Stimulated activated CD4-positive, alpha-beta T cell treated with anti-CD3 and anti-CD28 coated beads, Interleukin-15, amount 100 ng/mL, for 24 hours (primary cell): ENCODE measurements around the gene MUTYH.
"Not testable (repeated sequence)": the region's sequence is repeated elsewhere in the genome, so short reads cannot be mapped to it uniquely, and the experiment has no call there.

Experiments
- DNase-seq: peaks from one replicate; pipeline ENCODE4 v3.0.0-alpha.2; 2020

MUTYH gene

DNA sequence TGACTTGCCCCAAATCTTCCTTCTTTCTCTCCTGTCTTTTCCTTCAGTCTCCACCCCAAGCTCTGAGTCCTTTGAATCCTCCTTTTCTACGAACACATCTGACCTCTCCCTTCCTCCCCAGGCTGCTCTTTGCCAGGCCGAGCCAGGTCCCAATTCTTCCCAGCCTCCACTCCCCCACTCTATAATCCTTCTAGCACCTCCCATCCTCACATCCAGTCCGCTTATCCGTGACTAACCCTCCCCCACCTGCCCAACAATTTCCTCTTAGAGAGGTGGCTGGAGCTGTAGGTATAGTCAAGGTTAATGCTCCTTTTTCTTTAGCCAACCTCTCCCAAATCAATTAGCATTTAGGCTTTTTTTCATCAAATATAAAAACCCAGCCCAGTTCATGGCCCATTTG, 23.1 kb downstream of the MUTYH start:
- no peak for DNase-seq

DNA sequence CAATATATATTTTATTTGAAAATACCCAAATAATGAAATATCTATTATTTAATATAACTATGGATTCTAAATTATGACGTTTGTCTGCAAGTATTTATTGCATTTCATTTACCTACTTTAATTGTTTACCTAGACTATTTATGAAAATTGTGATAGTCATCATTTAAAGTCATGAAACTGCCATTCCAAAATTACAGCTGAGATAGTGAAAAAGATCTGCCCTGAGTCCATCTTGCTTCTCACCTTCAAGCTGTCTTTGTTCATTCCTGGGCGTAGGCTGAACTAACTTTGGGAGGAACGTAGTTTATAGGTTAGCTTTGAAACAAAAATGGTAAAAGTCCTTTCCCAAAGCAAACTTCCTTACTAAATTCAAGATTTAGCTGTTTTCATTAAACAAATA, 26.0 kb downstream of the MUTYH start:
- no peak for DNase-seq

DNA sequence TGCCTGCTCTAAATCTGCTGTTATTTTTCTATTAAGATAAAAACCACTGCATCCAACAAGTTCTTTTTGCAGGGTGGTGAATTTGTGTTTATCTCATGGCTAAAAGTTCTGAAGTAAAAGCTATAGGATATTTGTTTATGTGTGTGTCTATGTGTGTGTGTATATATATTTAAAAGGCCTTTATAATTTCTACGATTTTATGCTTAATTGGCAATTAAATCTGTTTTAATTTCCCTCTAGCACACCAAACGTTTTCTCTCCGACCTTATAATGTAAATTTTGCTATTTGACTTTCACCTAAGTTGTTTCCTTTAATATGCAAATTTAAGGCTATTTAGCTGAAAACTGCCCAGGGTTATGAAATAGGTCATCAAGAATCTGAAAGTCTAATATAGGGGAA, 33.3 kb downstream of the MUTYH start:
- no peak for DNase-seq

DNA sequence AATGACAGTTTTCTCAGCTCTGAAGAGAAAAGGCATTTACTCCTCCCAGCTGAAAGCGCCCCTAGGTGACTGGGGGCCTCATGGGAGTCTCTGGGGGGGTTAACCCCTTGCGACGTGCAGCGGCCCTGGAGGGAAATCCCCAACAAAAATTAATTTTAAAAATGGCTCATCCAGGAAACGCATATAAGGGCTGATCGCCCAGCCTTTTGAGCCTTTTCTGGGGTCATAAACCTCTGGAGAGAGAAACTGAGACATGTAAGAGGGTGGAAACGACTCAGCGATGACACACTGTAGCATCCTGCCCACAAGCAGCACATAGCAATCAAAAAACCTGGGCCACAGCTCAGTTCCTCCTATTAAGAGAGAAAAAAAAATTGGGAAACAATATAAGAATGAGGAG, 33.9 kb downstream of the MUTYH start:
- DNase-seq: peak; percentile 72

DNA sequence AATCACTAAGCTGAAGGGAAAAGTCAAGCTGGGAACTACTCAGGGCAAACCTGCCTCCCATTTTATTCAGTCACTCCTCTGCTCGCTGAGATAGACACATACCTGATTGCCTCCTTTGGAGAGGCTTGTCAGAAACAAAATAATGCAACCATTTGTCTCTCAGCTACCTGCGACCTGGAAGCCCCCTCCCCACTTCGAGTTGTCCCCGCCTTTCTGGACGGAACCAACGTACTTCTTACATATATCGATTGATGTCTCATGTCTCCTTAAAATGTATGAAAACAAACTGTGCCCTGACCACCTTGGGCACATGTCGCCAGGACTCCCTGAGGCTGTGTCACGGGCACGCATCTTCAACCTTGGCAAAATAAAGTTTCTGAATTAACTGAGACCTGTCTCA, 35.0 kb downstream of the MUTYH start:
- DNase-seq: no peak

DNA sequence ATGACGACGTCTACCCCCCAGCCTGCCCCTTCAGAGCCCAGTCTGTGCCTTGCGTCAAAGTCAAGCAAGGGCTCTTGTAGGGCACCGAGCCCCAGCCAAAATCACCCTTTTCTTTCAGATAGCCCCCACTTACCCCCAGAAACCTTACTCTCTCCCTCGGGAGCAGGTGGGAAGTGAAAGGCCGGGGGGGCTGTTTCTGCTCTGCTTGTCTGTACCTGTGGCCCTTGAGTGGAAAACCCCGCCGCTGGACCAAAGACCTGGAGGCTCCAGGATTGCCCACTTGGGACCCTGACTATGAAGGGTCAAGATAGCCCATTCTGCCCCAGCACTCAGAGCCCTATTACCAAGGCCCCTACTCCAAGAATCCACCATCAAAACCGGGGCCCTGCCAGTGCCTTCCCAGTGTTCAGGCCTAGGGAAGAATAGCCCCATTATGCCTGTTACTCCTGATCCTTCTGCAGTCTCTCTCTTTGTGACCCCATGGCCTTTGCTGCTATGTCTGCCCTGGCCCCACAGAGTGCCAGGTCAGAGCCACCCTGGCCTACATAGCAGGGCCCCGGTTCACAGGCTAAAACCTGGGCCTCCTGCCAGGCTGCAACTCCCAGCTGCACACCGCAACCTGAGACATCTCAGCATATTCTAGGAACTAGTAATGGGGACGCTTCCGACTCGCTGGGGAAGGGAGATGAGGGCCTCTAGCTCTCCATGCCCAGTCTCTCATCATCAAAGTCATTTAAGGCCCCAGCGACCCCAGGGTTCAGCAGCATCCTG, 35.7 kb downstream of the MUTYH start:
- peak; percentile 28 for DNase-seq

DNA sequence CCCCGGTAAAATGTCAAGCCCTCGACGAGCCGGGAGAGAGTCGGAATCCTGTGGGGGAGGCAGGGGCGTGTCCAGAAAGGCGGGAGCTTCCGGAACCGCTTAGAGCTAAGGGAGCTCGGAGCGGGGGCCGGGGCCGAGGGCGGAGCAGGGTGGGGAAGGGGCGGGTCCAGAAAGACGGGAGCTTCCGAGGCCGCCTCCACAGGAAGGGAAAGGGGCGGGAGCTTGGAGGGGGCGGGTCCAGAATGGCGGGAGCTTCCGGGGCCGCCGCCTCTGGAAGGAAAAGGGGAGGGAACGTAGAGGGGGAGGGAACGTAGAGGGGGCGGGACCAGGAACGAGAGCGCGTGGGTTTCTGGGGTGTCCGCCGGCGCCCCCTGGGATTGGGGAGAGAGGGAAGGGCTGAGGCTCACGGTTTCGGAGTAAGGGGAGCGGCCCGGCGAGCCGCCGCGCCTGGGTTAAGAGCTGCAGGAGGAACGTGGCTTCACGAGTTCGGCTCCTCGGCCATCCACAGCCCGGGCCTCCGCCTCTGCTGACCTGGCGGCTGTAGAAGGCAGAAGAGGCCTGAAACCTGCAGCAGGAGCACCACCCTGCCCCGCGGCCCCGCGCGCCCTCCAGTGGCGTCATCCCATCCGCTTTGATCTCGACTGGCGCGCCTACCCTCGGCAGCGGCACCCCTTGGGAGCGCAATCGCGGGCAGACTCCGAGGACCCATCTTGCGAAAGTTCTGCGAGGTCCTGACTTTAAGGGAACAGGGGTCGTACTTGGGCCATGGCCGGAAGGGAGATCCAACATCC, 36.5 kb downstream of the MUTYH start:
- DNase-seq: peak; percentile 99

DNA sequence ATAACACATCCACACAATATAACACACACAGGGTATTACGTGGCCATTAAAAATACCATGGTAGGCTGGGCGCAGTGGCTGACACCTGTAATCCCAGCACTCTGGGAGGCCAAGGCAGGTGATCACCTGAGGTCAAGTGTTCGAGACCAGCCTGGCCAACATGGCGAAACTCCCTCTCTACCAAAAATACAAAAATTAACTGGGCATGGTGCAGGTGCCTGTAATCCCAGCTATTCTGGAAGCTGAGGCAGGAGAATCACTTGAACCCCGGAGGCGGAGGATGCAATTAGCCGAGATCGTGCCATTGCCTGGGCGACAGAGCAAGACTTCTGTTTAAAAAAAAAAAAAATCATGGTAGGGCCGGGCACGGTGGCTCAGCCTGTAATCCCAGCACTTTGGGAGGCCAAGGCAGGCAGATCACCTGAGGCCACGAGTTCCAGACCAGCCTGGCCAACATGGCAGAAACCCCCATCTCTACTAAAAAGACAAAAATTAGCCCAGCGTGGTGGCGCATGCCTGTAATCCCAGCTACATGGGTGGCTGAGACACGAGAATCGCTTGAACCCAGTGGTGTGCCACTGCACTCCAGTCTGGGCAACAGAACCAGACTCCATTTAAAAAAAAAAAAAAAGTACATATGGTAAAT, 37.6 kb downstream of the MUTYH start:
- DNase-seq: no peak

DNA sequence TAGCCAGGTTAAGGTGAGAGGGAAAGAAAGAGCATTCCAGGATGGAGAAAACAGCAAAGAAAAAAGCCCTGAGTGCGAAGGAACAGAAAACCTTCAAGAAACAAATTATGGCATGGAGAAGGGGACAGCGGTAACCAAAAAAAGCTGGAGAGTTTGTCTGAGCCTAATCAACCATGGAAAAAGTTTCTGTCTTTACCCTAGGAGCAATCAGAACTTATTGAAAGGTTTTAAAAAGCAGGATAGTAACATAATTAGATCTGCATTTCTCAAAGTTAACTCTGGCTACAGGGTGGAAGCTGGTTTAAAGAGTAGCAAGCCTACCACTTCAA, 39.6 kb downstream of the MUTYH start:
- DNase-seq: no peak

DNA sequence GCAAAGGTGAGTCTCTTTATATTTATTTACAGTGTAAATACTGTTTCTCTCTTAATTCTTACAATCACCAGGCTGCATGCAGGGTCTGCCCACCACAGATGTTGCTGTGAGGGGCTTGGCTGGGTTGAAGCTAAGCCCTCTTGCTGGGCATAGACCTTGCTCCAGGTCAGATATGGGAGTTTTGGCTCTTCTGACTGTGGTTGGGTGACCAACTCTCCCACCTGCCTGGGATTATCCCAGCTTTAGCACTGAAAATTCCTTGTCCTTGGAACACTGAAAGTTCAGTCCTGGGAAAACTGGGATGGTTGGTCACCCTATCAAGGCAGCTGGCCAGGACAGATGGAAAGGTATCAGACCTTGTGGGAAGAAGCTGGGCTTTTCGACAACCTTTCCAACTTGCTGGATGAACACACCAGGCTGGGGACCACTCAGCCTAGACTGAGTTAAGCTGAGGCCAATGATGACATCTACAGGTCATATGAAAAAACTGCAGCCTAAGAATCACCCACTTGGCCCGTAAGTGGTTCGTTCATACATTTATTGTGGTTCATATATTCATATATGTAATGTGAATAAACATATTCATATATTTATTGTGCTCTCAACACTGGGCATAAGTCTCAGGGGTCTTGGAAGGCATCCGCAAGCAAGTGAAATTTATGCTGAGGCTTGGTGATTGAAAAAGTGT, 40.1 kb downstream of the MUTYH start:
- peak; percentile 44 for DNase-seq

DNA sequence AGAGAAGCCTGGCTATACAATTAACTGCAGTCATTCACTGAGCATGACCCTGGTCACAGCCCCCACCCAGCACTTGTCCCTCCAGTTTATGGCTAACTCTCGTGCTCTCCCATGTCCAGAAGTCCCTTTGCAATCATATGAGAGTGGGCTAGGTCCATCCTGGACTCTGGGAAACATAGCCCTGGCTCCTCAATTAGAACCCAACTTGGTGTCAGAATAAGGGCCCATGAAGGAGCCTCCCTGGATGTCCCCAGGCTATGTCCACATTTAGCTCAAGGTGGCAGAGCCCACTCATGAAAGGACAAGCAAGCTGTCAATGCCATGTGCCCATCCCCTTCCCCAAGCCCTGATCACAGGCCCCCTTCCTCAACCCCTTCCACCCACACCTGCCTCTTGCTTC, 40.9 kb downstream of the MUTYH start:
- no peak for DNase-seq

DNA sequence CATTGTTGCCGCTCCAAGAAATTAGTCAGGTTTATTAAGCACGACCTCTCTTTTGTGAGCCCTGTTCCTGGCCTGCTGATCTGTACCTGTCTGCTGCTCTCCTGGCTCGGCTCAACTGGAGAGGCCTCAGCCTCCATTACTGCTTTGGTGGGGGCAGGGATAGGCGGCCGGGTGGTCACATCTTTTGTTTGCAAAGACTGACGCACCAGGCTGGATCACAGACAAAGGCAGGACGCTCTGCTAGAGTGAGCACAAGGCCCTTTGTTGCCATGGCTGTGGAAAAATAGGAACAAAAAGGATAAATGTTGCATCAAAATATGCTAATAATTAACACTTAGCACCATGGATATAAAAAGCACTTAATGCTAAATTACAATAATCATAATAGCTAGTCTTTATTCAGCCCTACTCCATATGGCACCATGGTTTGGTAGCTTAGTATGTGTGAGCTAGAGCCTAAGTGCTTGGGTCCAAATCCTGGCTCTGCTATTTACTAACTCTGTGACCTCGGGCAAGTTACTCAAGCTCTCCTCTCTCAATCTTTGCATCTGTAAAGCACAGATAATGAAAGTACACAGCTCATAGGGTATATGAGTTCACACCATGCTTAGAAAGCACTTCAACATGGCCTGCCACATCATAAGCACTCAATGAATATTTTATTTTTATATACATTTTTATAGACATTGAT, 42.4 kb downstream of the MUTYH start:
- DNase-seq: no peak

DNA sequence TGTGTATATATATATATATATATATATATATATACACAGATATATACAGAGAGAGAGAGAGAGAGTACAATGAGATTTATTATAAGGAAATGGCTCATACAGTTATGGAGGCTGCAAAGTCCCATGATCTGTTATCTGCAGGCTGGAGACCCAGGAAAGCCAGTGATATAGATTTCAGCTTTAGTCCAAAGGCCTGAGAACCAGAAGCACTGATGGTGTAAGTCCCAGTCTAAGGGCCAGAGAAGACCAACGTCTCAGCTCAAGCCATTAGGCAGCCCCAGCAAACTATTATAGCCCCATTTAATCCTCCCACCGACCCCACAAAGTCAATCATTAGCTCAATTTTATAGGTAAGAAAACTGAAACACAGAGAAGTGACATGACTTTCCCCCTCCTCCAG, 48.5 kb downstream of the MUTYH start:
- no peak for DNase-seq

DNA sequence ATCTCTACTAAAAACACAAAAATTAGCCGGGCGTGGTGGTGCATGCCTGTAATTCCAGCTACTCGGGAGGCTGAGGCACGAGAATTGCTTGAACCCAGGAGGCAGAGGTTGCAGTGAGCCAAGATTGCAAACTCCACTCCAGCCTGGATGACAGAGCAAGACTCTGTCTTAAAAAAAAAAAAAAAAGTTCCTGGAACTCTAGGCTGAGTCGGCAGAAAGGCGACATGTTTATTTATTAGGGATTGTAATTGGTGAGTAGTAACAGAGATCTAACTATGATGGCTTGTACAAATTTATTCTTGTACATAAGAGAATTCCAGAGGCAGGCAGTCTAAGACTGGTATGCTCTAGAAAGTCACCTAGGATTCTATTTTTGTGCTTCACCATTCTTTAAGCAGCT, 49.2 kb downstream of the MUTYH start:
- DNase-seq: not testable (repeated sequence)

DNA sequence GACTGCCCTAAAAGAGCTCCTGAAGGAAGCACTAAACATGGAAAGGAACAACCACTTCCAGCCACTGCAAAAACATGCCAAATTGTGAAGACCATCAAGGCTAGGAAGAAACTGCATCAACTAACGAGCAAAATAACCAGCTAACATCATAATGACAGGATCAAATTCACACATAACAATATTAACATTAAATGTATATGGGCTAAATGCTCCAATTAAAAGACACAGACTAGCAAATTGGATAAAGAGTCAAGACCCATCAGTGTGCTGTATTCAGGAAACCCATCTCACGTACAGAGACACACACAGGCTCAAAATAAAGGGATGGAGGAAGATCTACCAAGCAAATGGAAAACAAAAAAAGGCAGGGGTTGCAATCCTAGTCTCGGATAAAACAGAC, 53.7 kb downstream of the MUTYH start:
- not testable (repeated sequence) for DNase-seq

DNA sequence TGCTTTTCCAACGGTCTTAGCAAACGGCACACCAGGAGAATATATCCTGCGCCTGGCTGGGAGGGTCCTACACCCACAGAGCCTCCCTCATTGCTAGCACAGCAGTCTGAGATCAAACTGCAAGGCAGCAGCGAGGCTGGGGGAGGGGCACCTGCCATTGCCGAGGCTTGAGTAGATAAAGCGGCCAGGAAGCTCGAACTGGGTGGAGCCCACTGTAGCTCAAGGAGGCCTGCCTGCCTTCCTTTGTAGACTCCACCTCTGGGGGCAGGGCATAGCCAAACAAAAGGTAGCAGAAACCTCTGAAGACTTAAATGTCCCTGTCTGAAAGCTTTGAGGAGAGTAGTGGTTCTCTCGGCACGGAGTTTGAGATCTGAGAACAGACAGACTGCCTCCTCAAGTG, 55.4 kb downstream of the MUTYH start:
- not testable (repeated sequence) for DNase-seq

DNA sequence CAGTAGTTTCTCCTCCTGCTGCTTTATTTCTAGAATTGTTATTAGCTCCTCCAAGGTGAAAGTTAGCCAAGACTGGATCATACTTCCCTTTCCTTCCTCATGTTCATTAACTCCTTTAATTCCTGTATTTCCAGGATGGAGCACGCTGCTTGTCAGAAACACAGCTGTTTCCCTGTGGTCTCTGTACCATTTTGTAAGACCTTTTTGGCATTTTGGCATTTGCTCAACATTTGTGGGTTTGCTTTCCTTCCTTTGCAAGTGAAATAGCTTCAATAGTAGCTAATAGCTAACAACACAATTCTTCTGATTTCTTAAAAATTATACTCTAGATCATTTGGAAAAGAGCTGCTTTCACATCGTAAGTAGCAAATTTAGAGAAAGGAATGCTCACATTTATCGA, 57.9 kb downstream of the MUTYH start:
- DNase-seq: no peak
